Neural cell (in vitro differentiated cells): ENCODE results near the gene SNX7.

ENCODE experiments used
- EP300 ChIP-seq: fragments of 450-650 bp; conservative IDR thresholded peaks from 2 replicates; pipeline ENCODE4 v1.6.1; 2014; ENCODE audit warnings: antibody characterized with exemption, mild to moderate bottlenecking, moderate library complexity; ENCODE audit not compliant: poor library complexity, severe bottlenecking
- EZH2 ChIP-seq: fragments of 200-600, 300-800 bp; shearing (Covaris generic), sonication (generic); IDR thresholded peaks from 2 replicates; pipeline ENCODE4 v1.6.1; 2014; ENCODE audit warnings: antibody characterized with exemption, low read length, borderline replicate concordance, mild to moderate bottlenecking; ENCODE audit not compliant: insufficient read depth, poor library complexity, severe bottlenecking
- POLR2AphosphoS5 ChIP-seq: IDR thresholded peaks from 2 replicates; pipeline ENCODE4 v1.6.1; 2012
- RAD21 ChIP-seq: fragments of 450-650 bp; conservative IDR thresholded peaks from 2 replicates; pipeline ENCODE4 v1.6.1; 2014; ENCODE audit warnings: antibody characterized with exemption, mild to moderate bottlenecking, moderate library complexity
- SMC3 ChIP-seq: fragments of 450-650 bp; conservative IDR thresholded peaks from 2 replicates; pipeline ENCODE4 v1.6.1; 2014; ENCODE audit warnings: antibody characterized with exemption, mild to moderate bottlenecking, moderate library complexity; ENCODE audit not compliant: poor library complexity
- TAF1 ChIP-seq: IDR thresholded peaks from 2 replicates; pipeline ENCODE4 v1.6.1; 2012; ENCODE audit warnings: low read depth
- TF ChIP-seq, protein P1 (sequence below): fragments of 450-650 bp; IDR thresholded peaks from 2 replicates; pipeline ENCODE4 v1.5.1; 2014; ENCODE audit warnings: antibody characterized with exemption, mild to moderate bottlenecking, moderate library complexity; ENCODE audit not compliant: poor library complexity, severe bottlenecking
- TF ChIP-seq, protein P2 (sequence below): IDR thresholded peaks from 2 replicates; pipeline ENCODE4 v1.6.1; 2012; ENCODE audit warnings: borderline replicate concordance

DNA sequence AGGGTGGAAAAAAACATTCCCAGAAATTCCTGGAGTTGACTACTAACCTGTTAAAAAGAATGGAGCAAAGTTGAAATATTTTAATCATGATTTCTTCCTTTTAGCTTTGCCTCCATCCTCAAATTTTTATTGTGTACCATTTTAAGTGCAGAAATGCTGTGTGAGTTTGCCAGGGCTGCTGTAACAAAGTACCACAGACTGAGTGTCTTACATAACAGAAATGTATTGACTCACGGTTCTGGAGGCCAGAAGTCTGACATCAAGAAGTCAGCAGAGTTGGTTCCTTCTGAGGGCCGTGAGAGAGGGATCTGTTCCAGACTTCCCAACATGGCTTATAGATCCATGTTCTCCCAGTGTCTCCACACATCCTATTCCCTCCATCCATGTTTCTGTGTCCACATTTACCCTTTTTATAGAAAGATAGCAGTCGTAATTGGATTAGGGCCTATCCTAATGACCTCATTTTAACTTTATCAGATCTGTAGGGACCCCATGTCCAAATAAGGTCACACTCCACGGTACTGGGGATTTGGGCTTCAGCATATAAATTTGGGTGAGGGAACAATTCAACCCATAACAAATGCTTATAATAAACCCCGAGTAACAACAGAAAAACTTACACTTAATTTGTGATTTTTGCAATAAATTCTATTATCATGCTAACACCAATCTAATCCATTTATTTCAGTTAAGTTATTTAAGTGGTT, 12.7 kb downstream of the SNX7 start:
- TF ChIP-seq, protein P1, sequence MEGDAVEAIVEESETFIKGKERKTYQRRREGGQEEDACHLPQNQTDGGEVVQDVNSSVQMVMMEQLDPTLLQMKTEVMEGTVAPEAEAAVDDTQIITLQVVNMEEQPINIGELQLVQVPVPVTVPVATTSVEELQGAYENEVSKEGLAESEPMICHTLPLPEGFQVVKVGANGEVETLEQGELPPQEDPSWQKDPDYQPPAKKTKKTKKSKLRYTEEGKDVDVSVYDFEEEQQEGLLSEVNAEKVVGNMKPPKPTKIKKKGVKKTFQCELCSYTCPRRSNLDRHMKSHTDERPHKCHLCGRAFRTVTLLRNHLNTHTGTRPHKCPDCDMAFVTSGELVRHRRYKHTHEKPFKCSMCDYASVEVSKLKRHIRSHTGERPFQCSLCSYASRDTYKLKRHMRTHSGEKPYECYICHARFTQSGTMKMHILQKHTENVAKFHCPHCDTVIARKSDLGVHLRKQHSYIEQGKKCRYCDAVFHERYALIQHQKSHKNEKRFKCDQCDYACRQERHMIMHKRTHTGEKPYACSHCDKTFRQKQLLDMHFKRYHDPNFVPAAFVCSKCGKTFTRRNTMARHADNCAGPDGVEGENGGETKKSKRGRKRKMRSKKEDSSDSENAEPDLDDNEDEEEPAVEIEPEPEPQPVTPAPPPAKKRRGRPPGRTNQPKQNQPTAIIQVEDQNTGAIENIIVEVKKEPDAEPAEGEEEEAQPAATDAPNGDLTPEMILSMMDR: no peak
- TF ChIP-seq SMC3 (no peak), RAD21 (no peak), TAF1 (no peak), POLR2AphosphoS5 (no peak), EZH2 (no peak), EP300 (no peak)
- TF ChIP-seq, protein P2, sequence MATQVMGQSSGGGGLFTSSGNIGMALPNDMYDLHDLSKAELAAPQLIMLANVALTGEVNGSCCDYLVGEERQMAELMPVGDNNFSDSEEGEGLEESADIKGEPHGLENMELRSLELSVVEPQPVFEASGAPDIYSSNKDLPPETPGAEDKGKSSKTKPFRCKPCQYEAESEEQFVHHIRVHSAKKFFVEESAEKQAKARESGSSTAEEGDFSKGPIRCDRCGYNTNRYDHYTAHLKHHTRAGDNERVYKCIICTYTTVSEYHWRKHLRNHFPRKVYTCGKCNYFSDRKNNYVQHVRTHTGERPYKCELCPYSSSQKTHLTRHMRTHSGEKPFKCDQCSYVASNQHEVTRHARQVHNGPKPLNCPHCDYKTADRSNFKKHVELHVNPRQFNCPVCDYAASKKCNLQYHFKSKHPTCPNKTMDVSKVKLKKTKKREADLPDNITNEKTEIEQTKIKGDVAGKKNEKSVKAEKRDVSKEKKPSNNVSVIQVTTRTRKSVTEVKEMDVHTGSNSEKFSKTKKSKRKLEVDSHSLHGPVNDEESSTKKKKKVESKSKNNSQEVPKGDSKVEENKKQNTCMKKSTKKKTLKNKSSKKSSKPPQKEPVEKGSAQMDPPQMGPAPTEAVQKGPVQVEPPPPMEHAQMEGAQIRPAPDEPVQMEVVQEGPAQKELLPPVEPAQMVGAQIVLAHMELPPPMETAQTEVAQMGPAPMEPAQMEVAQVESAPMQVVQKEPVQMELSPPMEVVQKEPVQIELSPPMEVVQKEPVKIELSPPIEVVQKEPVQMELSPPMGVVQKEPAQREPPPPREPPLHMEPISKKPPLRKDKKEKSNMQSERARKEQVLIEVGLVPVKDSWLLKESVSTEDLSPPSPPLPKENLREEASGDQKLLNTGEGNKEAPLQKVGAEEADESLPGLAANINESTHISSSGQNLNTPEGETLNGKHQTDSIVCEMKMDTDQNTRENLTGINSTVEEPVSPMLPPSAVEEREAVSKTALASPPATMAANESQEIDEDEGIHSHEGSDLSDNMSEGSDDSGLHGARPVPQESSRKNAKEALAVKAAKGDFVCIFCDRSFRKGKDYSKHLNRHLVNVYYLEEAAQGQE: no peak
